H9 (cell line): ENCODE data around the gene APBA2. TPM values are rescaled to one million over a fixed set of nuclear protein-coding genes. Genes with fewer than 3 reads are reported as not detected.
A peak's percentile ranks its signal among the peaks of the same experiment; 100 is the strongest.

Experiments
- DNase-seq: peaks from one replicate; pipeline ENCODE4 v3.0.0-alpha.2; 2017
- H2AFZ ChIP-seq: one replicate; pipeline ENCODE4 v1.6.1; 2013; ENCODE audit warnings: mild to moderate bottlenecking, low read length, control low read depth, moderate library complexity
- H2AK5ac ChIP-seq: 2 replicates; pipeline ENCODE4 v1.6.1; 2013; ENCODE audit warnings: low read length, control low read depth, mixed read lengths; ENCODE audit not compliant: insufficient read length
- H2BK120ac ChIP-seq: one replicate; pipeline ENCODE4 v1.6.1; 2013; ENCODE audit warnings: low read depth, mild to moderate bottlenecking, low read length, control low read depth, inconsistent platforms; ENCODE audit not compliant: poor library complexity, severe bottlenecking
- H2BK12ac ChIP-seq: 2 replicates; pipeline ENCODE4 v1.6.1; 2013; ENCODE audit warnings: low read length, control low read depth, mixed read lengths, low read depth; ENCODE audit not compliant: insufficient read length
- H2BK15ac ChIP-seq: 2 replicates; pipeline ENCODE4 v1.6.1; 2013; ENCODE audit warnings: low read depth, low read length, control low read depth
- H2BK20ac ChIP-seq: one replicate; pipeline ENCODE4 v1.6.1; 2013; ENCODE audit warnings: low read depth, mild to moderate bottlenecking, low read length, control low read depth, inconsistent platforms; ENCODE audit not compliant: poor library complexity, severe bottlenecking
- H2BK5ac ChIP-seq: 2 replicates; pipeline ENCODE4 v1.6.1; 2013; ENCODE audit warnings: low read length, control low read depth, mixed read lengths; ENCODE audit not compliant: insufficient read length
- H3K14ac ChIP-seq: 2 replicates; pipeline ENCODE4 v1.6.1; 2013; ENCODE audit warnings: low read length, control low read depth; ENCODE audit not compliant: insufficient read depth
- H3K18ac ChIP-seq: 2 replicates; pipeline ENCODE4 v1.6.1; 2013; ENCODE audit warnings: low read depth, mild to moderate bottlenecking, mixed read lengths, low read length, control low read depth; ENCODE audit not compliant: insufficient read length
- H3K23ac ChIP-seq: 2 replicates; pipeline ENCODE4 v1.6.1; 2013; ENCODE audit warnings: low read length, control low read depth, mixed read lengths, low read depth; ENCODE audit not compliant: insufficient read length
- H3K23me2 ChIP-seq: 2 replicates; pipeline ENCODE4 v1.6.1; 2013; ENCODE audit warnings: low read depth, mild to moderate bottlenecking, mixed read lengths, low read length, control low read depth; ENCODE audit not compliant: insufficient read length, poor library complexity, severe bottlenecking
- H3K27ac ChIP-seq: 2 replicates; pipeline ENCODE4 v1.5.1; 2013; ENCODE audit warnings: low read length, control low read depth, mixed read lengths, low read depth; ENCODE audit not compliant: insufficient read length
- H3K27me3 ChIP-seq: 2 replicates; pipeline ENCODE4 v1.6.1; 2013; ENCODE audit warnings: low read length, control low read depth, inconsistent platforms; ENCODE audit not compliant: insufficient read depth
- H3K4ac ChIP-seq: 2 replicates; pipeline ENCODE4 v1.6.1; 2013; ENCODE audit warnings: low read depth, mild to moderate bottlenecking, control low read depth, inconsistent platforms, low read length, moderate library complexity
- H3K4me1 ChIP-seq: 2 replicates; pipeline ENCODE4 v1.6.1; 2013; ENCODE audit warnings: low read length, control low read depth, inconsistent platforms; ENCODE audit not compliant: insufficient read depth
- H3K4me2 ChIP-seq: 2 replicates; pipeline ENCODE4 v1.6.1; 2013; ENCODE audit warnings: low read length, control low read depth, mixed read lengths; ENCODE audit not compliant: insufficient read length, insufficient read depth
- H3K56ac ChIP-seq: 2 replicates; pipeline ENCODE4 v1.6.1; 2013; ENCODE audit warnings: low read depth, mild to moderate bottlenecking, mixed read lengths, low read length, control low read depth; ENCODE audit not compliant: insufficient read length
- H3K79me1 ChIP-seq: 2 replicates; pipeline ENCODE4 v1.6.1; 2013; ENCODE audit warnings: low read depth, mild to moderate bottlenecking, moderate library complexity, low read length, control low read depth, inconsistent platforms; ENCODE audit not compliant: insufficient read depth, poor library complexity, severe bottlenecking
- H3K79me2 ChIP-seq: 2 replicates; pipeline ENCODE4 v1.6.1; 2013; ENCODE audit warnings: low read length, control low read depth, inconsistent platforms; ENCODE audit not compliant: insufficient read depth
- H3K9ac ChIP-seq: 2 replicates; pipeline ENCODE4 v1.6.1; 2013; ENCODE audit warnings: low read length, control low read depth, mixed read lengths; ENCODE audit not compliant: insufficient read length; ENCODE audit errors: extremely low read depth
- H3K9me3 ChIP-seq: one replicate; pipeline ENCODE4 v1.6.1; 2013; ENCODE audit warnings: low read depth, low read length, inconsistent platforms; ENCODE audit not compliant: control insufficient read depth
- H3T11ph ChIP-seq: one replicate; pipeline ENCODE4 v1.6.1; 2013; ENCODE audit warnings: mild to moderate bottlenecking, low read length, control low read depth, inconsistent platforms
- H4K20me1 ChIP-seq: one replicate; pipeline ENCODE4 v1.6.1; 2013; ENCODE audit not compliant: control insufficient read depth, insufficient read length, insufficient read depth
- H4K5ac ChIP-seq: 2 replicates; pipeline ENCODE4 v1.6.1; 2013; ENCODE audit warnings: low read depth, mild to moderate bottlenecking, mixed read lengths, low read length, control low read depth; ENCODE audit not compliant: insufficient read length
- H4K8ac ChIP-seq: replicated peaks from 2 replicates; pipeline ENCODE4 v1.6.1; 2013; ENCODE audit warnings: low read length, control low read depth, mixed read lengths, low read depth; ENCODE audit not compliant: insufficient read length
- H4K91ac ChIP-seq: 2 replicates; pipeline ENCODE4 v1.6.1; 2013; ENCODE audit warnings: low read depth, mild to moderate bottlenecking, moderate library complexity, mixed read lengths, low read length, control low read depth; ENCODE audit not compliant: insufficient read length
- H3K27ac Mint-ChIP-seq, 3 experiments: 2 replicates in 2 of 3; 3 replicates in 1 of 3; pipeline ENCODE4 v1.8.0; 2020 to 2021; ENCODE audit warnings: mixed read lengths in 3 of 3, mild to moderate bottlenecking in 1 of 3, moderate library complexity in 1 of 3
- H3K27me3 Mint-ChIP-seq: 2 replicates; pipeline ENCODE4 v1.8.0; 2021; ENCODE audit warnings: low read depth, mild to moderate bottlenecking, moderate library complexity, mixed read lengths
- H3K36me3 Mint-ChIP-seq, 3 experiments: 2 replicates in 2 of 3; 3 replicates in 1 of 3; pipeline ENCODE4 v1.8.0; 2020 to 2021; ENCODE audit warnings: low read depth in 3 of 3, mixed read lengths in 3 of 3; ENCODE audit not compliant: insufficient read depth in 1 of 3
- H3K4me1 Mint-ChIP-seq, 2 experiments: 2 replicates each; pipeline ENCODE4 v1.8.0; 2020; ENCODE audit warnings: mixed read lengths in 2 of 2
- H3K4me3 Mint-ChIP-seq, 2 experiments: 2 replicates in 1 of 2; 3 replicates in 1 of 2; pipeline ENCODE4 v1.8.0; 2020 to 2021; ENCODE audit warnings: mild to moderate bottlenecking in 2 of 2, mixed read lengths in 2 of 2, moderate library complexity in 1 of 2
- H3K9me3 Mint-ChIP-seq, 2 experiments: 2 replicates in 1 of 2; 3 replicates in 1 of 2; pipeline ENCODE4 v1.8.0; 2020; ENCODE audit warnings: mild to moderate bottlenecking in 2 of 2, mixed read lengths in 2 of 2, moderate library complexity in 1 of 2
- WGBS: extraction: QIAGEN DNeasy Blood & Tissue Kit; methylation state at CpG from one replicate; pipeline ENCODE4 v1.1.7; 2013; ENCODE audit warnings: missing lambda C conversion rate, low lambda C conversion rate, mixed read lengths; ENCODE audit not compliant: insufficient read length; ENCODE audit errors: extremely low coverage; 5-methylcytosine and 5-hydroxymethylcytosine counted together
- total RNA-seq: library from RNA; stranded (reverse); gene quantifications from 2 replicates; pipeline ENCODE4 v1.2.1, GENCODE V29; 2021
- TF ChIP-seq, protein P1 (sequence below): fragments of 200-600 bp; sonication (generic); conservative IDR thresholded peaks from 3 replicates; pipeline ENCODE4 v1.8.0; 2021; ENCODE audit warnings: antibody characterized with exemption, mild to moderate bottlenecking

APBA2 gene
- total RNA-seq, 1 experiment from 2014 or later, result 14.3 TPM

DNA sequence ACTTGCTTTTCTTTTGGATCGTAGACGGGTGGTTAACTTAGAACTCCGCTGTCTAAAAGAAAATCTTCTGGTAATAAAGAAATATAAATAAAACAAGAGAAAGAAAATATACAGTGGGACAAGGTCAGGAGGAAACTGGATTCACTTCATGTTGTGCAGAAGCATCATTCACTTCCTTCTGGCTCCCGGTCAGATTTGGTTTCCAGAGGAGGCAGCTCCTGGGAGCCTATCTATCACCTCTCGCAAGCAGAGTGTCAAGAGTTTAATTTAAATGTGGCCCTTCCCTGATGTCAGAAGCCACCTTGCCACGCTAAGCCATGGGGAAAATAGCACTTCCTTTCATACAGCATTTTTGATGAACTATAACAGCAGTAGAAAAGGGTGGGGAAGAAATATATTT lies 244.7 kb downstream of the APBA2 start:
- Histone ChIP-seq H4K20me1 (no peaks in the 10 kb centered on the region), H3K27ac (no peak overlapping the region), H3K4me2 (no peak overlapping the region), H3K18ac (no peak overlapping the region), H2BK120ac (no peak overlapping the region), H2BK5ac (no peak overlapping the region), H3K27me3 (no peaks in the 10 kb centered on the region), H3K23me2 (no peaks in the 10 kb centered on the region), H3K4me1 (peaks cover 5% of the 10 kb centered on the region; the same call in 1 of the 2 replicates), H2AFZ (no peak overlapping the region), H3K14ac (no peak overlapping the region), H4K5ac (no peak overlapping the region), H3T11ph (no peak overlapping the region), H3K56ac (no peak overlapping the region), H4K8ac (no peak overlapping the region), H3K79me1 (no peaks in the 10 kb centered on the region), H3K4ac (no peak overlapping the region), H3K9me3 (no peaks in the 10 kb centered on the region), H3K9ac (no peak overlapping the region), H2AK5ac (no peak overlapping the region), H2BK15ac (no peak overlapping the region), H2BK20ac (no peak overlapping the region), H4K91ac (no peak overlapping the region), H2BK12ac (no peak overlapping the region), H3K79me2 (no peaks in the 10 kb centered on the region), H3K23ac (no peak overlapping the region)
- DNase-seq, result no peak
- TF ChIP-seq, protein P1, sequence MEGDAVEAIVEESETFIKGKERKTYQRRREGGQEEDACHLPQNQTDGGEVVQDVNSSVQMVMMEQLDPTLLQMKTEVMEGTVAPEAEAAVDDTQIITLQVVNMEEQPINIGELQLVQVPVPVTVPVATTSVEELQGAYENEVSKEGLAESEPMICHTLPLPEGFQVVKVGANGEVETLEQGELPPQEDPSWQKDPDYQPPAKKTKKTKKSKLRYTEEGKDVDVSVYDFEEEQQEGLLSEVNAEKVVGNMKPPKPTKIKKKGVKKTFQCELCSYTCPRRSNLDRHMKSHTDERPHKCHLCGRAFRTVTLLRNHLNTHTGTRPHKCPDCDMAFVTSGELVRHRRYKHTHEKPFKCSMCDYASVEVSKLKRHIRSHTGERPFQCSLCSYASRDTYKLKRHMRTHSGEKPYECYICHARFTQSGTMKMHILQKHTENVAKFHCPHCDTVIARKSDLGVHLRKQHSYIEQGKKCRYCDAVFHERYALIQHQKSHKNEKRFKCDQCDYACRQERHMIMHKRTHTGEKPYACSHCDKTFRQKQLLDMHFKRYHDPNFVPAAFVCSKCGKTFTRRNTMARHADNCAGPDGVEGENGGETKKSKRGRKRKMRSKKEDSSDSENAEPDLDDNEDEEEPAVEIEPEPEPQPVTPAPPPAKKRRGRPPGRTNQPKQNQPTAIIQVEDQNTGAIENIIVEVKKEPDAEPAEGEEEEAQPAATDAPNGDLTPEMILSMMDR, result no peak
- Mint-ChIP-seq H3K4me3 (no peak overlapping the region), H3K9me3 (no peaks in the 10 kb centered on the region), H3K27me3 (no peaks in the 10 kb centered on the region; the same call in 1 of the 2 replicates), H3K36me3 (no peaks in the 10 kb centered on the region), H3K4me1 (peaks cover 29 to 40% of the 10 kb centered on the region in 2 experiments), H3K27ac (peak overlapping the region in 2 of 3 experiments; percentile 24 to 53; a peak in 1 of 7 replicates)
- no CpG with 5 or more reads among the region's 6 CpGs for WGBS
